ENCODE data around the gene FTCD.
A peak's percentile ranks its signal among the peaks of the same experiment; 100 is the strongest.
"Not testable (repeated sequence)": the region's sequence is repeated elsewhere in the genome, so short reads cannot be mapped to it uniquely, and the experiment has no call there.

Gene FTCD

GRCh38 chr21:46154155-46154954 is 1.0 kb downstream of the FTCD start:
- DNase-seq (ENCODE audit: low read depth), result no peak

- DNase-seq (ENCODE audit: low read depth), result peak; percentile 20
Measured at GRCh38 chr21:46153247-46154154, 1.9 kb downstream of the FTCD start.

- DNase-seq (ENCODE audit: low read depth), result no peak
Measured at GRCh38 chr21:46152927-46153246, 2.5 kb downstream of the FTCD start.

GRCh38 chr21:46151989-46152926 is 3.1 kb downstream of the FTCD start:
- no peak for DNase-seq (ENCODE audit: low read depth)

GRCh38 chr21:46151261-46151988 is 4.0 kb downstream of the FTCD start:
- DNase-seq (ENCODE audit: low read depth), result no peak

GRCh38 chr21:46150491-46151121 is 4.8 kb downstream of the FTCD start:
- no peak for DNase-seq (ENCODE audit: low read depth)

GRCh38 chr21:46150073-46150472 is 5.3 kb downstream of the FTCD start:
- DNase-seq (ENCODE audit: low read depth), result no peak

- no peak for DNase-seq (ENCODE audit: low read depth)
Measured at GRCh38 chr21:46149205-46149901, 6.0 kb downstream of the FTCD start.

DNA sequence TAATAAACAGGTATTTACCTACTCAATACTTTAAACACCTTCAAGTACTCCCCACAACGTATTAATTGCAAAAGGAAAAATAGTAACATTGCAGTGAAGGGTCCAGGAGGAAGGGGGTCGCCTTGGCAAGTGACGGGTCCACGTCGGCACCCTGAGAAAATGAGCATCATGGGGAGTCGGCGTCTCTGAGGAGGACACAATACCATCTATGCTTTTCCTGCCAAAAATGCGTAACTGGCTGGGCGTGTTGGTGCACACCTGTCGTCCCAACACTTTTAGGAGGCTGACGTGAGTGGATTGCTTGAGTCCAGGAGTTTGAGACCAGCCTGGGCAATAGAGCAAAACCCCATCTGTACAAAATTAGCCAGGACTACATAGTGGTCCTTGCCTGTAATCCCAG is 7.3 kb downstream of the FTCD start:
- no peak for DNase-seq (ENCODE audit: low read depth)

DNA sequence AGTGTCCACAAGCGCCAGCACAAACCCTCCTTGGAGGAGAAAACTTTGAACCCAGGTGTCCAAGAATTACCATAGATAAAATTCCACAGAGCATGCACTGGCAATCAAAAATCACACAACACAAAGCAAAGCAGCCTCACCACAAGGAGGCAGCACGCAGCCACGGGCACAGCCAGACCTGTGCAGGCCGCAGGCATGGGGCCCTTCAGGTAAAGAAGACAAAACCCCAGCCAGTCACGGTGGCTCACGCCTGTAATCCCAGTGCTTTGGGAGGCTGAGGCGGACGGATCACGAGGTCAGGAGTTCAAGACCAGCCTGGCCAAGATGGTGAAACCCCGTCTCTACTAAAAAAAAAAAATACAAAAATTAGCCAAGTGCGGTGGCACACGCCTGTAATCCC is 8.0 kb downstream of the FTCD start:
- not testable (repeated sequence) for DNase-seq (ENCODE audit: low read depth)

DNA sequence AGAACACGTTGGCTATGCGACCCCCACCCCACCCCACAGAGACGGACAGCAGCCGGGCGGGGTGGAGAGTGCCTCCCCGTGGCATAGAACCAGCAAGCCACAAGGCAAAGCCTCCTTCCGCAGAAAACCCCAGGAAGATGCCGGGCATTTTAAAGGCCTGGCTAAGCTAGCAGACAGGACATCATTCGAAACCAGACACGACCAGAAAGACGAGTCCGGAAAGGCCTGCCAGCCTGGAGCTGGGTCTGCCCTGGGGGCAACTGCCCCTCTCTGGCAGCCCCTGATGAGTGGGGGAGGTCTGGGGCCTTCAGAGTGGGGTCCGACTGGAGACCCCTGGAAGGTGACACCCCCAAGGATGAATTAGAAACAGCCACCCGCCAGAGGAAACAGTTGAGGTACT is 8.5 kb downstream of the FTCD start:
- DNase-seq (ENCODE audit: low read depth), result no peak

DNA sequence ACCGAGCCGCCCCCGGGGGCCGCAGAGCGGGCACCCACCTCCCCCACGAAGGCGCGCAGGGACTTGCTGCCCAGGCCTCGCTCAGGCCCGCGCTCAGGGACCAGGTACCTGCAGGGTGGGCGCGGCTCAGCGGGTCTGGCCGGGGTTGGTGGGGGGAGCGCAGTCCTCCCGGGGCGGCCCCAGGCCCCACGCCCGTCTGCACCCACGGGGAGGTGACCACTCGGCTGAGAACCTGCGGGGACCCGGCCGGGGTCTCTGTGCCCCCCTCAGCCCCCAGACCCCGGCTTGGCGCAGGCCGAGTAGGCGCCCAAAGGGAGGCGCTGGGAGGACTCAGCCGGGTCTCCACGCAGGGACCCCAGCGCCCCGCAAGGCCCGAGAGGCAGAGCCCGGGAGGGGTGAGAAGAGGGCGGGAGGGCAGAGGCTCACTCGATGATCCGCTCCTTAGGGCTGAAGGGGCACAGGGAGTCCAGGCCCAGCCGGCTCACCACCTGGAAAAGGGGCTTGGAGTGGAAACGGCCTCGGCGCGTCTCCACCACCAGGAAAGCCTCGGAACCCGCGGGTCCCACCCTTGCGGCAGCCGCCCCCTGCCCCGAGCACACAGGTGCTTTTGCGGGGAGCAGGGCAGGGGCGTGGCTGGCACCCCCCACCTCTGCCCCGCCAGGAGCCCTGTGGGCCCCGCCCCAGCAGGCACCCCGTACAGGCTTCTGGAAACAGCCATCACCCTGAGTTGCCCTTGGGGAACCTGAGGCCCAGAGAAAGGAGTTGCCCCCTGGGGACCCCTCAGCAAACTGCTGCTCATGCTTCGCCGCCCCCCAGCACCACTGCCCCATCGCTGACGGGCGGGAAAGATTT is 9.3 kb downstream of the FTCD start:
- no peak for DNase-seq (ENCODE audit: low read depth)

DNA sequence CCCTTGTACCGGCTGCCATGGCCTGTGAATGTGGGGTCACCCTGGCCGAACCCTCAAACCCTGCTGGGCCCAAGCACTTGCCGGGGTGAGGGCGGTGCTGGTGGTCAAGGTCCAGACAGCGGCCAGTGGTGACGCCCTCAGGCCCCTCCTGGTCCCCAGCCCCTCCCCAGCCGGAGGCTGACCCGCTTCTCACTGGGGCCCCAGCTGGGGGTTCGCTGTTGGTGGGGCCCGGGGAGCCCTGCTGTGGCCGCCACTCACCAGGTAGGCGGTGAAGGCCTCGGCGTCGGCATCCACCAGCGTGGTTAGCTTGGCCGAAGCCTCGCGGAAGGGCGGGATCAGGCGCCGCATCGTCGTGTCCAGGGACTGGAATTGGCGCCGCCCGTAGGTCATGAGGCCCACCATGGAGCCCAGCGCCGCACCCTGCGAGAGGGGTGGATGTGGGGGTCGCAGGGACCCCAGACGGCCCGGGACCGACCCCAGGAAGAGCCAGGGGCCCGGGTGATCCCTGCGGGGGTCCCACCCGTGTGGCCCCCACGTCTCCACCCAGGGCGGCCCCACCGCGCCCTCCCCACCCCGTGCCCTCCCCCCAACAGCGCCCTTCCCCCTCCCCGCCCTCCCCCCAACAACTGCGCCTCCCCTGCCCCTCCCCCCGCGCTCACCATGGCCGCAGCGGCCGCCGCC is 10.1 kb downstream of the FTCD start:
- no peak for DNase-seq (ENCODE audit: low read depth)

DNA sequence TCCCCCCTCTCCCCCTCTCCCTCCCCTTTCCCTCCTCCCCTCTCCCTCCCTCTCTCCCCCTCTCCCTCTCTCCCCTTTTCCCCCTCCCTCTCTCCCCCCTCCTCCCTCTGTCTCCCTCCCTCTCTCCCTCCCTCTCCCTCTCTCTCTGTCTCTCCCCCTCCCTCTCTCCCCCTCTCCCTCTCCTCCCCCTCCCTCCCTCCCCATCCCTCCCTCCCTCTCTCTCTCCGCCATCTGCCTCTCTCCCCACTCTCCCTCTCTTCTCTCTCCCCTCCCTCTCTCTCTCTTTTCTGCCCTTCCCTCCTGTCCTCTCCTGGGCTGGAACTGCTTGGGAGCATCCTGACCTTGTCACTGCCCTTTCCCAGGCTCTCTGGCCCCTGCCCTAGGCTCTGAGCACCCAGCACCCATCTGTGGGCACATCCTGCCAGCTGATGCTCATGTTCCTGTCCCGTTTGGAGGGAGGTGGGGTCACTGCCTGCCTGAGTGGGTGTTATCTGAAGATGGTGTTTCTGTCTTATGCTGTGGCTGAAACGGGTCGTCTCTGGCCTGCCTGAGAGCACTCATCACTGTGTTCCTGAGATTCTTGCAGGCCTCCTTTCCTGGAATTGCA is 10.8 kb downstream of the FTCD start:
- no peak for DNase-seq (ENCODE audit: low read depth)

GRCh38 chr21:46142582-46143473 is 12.6 kb downstream of the FTCD start:
- no peak for DNase-seq (ENCODE audit: low read depth)

GRCh38 chr21:46141767-46142581 is 13.4 kb downstream of the FTCD start:
- no peak for DNase-seq (ENCODE audit: low read depth)
